HG03432 (cell line): Measurements from ENCODE around the gene PKNOX2.

Experiments used
- ATAC-seq: cut with Tn5 transposase; IDR thresholded peaks from one replicate; pipeline ENCODE4 v1.9.1; 2021; ENCODE audit warnings: mild to moderate bottlenecking, moderate library complexity; ENCODE audit not compliant: unreplicated experiment

The PKNOX2 gene

DNA sequence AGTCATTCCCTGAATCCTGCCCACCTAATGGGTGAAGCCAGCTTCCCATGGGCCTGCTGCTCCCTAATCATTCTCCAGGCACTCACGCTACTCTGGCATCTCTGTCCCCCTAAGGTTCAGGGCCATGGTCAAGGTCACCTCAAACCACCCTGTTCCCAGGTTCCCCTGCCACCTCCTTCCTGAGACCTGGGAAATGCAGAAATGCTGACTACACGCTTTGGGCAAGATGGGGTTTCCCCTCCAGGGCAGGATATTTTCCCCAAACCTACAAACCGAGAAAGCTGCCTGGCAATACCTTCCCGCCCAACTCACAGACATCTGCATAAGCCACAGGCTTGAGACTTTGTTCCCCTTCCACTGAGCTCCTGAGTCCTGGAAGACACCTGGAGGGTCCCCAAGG lies 233.9 kb downstream of the PKNOX2 start:
- no peak for ATAC-seq

DNA sequence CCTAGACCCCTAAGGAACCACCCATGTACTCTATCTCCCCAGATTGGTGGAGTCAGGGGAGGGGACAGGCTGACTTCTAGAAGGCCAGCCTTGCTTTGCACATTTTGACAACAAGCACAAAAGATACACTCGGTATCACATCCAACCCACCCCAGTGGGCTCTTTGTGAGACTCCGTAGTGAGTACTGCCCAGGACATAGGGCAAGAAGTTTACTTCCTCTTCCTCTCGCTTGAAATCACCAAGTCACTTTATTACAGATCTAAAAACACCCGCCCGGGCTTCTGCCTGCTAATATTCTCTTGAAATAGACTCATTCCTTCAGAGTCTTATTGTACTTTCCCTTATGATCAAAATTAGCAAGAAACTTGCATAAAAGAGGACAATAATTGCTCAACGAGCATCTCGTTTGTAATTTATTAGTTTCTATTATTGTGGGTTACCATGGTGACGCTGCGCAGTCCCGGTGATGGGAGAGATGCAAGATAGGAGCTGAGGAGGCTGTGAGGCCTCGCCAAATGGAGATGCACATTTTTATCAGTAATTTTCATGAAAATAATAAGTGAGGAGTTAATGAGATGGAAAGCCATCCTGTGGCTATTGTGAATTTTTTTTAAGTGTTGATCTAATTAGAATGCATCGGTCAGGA lies 234.6 kb downstream of the PKNOX2 start:
- ATAC-seq, result peak; percentile 48

DNA sequence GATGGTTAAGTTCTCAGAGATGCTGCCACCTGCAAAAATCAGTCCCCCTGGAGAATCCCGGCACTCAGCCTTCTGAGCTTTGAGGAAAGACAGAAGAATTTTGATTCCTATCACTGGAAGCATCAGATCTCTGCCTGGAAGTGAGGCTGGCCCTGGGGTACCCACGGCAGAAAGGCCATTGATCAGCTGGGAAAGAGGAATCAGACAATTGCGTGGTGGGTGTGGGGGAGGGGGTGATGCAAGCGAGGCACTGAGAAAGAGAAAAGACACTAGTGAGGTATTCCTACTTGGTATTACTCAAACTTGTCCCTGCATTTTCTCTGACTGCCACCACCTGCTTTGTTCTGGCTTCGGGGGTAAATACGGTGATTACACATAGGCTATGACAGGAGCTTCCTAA lies 235.4 kb downstream of the PKNOX2 start:
- ATAC-seq, result no peak

- no peak for ATAC-seq
These were observed 236.7 kb downstream of the PKNOX2 start for GRCh38 chr11:125401235-125401634.

- no peak for ATAC-seq
These were observed 237.2 kb downstream of the PKNOX2 start for GRCh38 chr11:125401746-125402145.

- ATAC-seq, result no peak
These were observed 237.9 kb downstream of the PKNOX2 start for GRCh38 chr11:125402435-125402834.

GRCh38 chr11:125404157-125404810 lies 239.7 kb downstream of the PKNOX2 start:
- ATAC-seq, result no peak

- ATAC-seq, result peak; percentile 94
These were observed 240.6 kb downstream of the PKNOX2 start for GRCh38 chr11:125404811-125405790.

DNA sequence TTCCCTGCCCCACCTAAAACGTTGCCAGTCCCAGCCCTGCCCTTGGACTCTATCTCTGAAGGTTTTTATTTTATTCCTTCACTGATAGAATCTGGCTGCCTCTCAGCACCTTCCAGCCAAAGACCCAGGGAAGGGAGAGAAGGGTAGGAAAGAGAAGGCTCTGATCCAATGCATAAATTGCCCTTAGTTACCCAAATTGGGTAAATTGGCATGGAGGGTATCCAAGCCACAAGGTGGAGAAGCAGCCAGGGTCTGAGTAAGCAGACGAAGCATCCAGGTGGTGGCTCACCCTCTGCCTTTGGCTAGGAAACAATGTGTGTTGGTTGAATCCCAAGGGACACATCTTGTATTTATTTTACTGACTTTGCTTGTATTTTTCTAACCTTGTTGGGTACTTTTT lies 242.5 kb downstream of the PKNOX2 start:
- ATAC-seq, result no peak

- no peak for ATAC-seq
These were observed 243.8 kb downstream of the PKNOX2 start for GRCh38 chr11:125408311-125408711.

- no peak for ATAC-seq
These were observed 245.5 kb downstream of the PKNOX2 start for GRCh38 chr11:125410091-125410490.

GRCh38 chr11:125412177-125412496 lies 247.6 kb downstream of the PKNOX2 start:
- no peak for ATAC-seq

GRCh38 chr11:125412509-125412908 lies 248.0 kb downstream of the PKNOX2 start:
- ATAC-seq, result no peak

- ATAC-seq, result no peak
These were observed 248.7 kb downstream of the PKNOX2 start for GRCh38 chr11:125413226-125413625.

DNA sequence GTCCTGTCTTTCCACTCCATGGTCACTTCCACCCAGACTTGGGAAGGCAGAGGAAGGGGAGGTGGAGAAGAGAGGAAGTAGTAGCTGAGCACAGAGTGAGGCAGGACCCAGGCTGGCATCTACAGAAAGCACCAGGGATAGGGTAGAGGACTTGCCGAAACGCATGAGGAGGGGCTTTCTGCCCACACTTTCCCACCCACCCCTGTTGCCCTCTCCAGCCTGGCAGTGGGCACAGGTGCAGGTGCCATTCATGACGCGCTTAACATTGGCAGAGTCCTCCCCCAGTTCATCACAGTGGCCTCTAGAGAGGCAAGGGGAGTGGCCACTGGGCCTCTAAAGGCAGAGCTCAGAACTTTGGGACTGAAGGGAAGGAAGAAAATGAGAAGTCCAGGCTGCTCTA lies 249.6 kb downstream of the PKNOX2 start:
- ATAC-seq, result no peak

GRCh38 chr11:125416981-125417935 lies 252.7 kb downstream of the PKNOX2 start:
- no peak for ATAC-seq

DNA sequence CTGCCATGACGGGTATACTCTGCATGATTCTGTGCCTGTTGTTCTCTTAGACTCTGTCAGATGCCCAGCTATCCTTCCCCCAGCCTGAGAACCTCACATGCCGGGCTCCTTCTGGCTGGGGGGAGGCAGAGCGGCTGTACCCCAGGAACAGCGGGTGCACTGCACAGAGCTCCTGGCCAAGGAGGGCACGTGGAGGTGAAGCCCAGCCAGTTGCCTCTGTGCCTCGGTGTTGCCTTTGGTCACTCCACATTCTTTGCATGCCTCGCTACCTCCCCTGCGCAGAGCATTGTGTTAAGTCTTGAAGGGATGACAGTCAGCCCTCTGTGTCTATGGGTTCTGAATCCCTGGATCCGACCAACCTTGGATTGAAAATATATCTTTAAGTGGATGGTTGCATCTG lies 253.8 kb downstream of the PKNOX2 start:
- no peak for ATAC-seq

DNA sequence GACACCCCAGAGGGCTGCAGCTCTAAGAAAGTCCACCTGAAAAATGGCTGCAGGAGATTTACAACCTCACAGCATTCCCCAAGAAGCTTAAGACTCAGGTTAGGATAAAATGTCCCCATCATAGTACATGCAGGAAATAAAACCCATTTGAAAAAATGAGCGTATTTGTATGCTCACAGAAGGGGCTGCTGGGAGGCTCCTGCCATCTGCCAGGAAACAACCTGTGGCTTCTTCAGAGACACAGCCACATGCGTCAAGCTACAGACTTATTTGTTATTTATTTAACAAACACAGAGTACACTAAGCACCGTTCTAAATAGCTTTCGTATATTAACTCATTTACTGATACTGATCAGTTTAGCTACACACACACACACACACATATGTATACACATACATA lies 258.1 kb downstream of the PKNOX2 start:
- ATAC-seq, result no peak

GRCh38 chr11:125423247-125423849 lies 258.8 kb downstream of the PKNOX2 start:
- ATAC-seq, result no peak

- ATAC-seq, result no peak
These were observed 261.1 kb downstream of the PKNOX2 start for GRCh38 chr11:125425601-125426000.
